HFF-Myc (cell line): ENCODE measurements around the gene GADL1.

ENCODE experiments used
- DNase-seq: peaks from one replicate; pipeline ENCODE4 v3.0.0-alpha.2; 2011; ENCODE audit warnings: low read depth; ENCODE audit errors: extremely low read depth
- H3K4me3 ChIP-seq: replicated peaks from 2 replicates; pipeline ENCODE4 v1.5.1; 2011; ENCODE audit warnings: low read depth, mild to moderate bottlenecking, control low read depth, low read length
- CTCF ChIP-seq: IDR thresholded peaks from 2 replicates; pipeline ENCODE4 v1.5.1; 2012; ENCODE audit warnings: mild to moderate bottlenecking, low read depth, low read length, control low read depth; ENCODE audit errors: missing control alignments

GADL1 gene

GRCh38 chr3:30810625-30811024 lies 83.8 kb downstream of the GADL1 start:
- no peak overlapping the region for H3K4me3 ChIP-seq
- TF ChIP-seq CTCF: no peak
- DNase-seq: no peak

- DNase-seq: no peak
- TF ChIP-seq CTCF: no peak
- no peak overlapping the region for H3K4me3 ChIP-seq
Observed at GRCh38 chr3:30805695-30806094, 88.8 kb downstream of the GADL1 start.

- no peak for DNase-seq
- no peak for TF ChIP-seq CTCF
- no peak overlapping the region for H3K4me3 ChIP-seq
Observed at GRCh38 chr3:30804984-30805383, 89.5 kb downstream of the GADL1 start.

GRCh38 chr3:30795176-30795575 lies 99.3 kb downstream of the GADL1 start:
- no peak for DNase-seq
- H3K4me3 ChIP-seq: no peak overlapping the region
- no peak for TF ChIP-seq CTCF

- no peak overlapping the region for H3K4me3 ChIP-seq
- no peak for DNase-seq
- TF ChIP-seq CTCF: no peak
Observed at GRCh38 chr3:30793740-30794139, 100.7 kb downstream of the GADL1 start.

- H3K4me3 ChIP-seq: no peak overlapping the region
- no peak for TF ChIP-seq CTCF
- no peak for DNase-seq
Observed at GRCh38 chr3:30790150-30790549, 104.3 kb downstream of the GADL1 start.

GRCh38 chr3:30786365-30786764 lies 108.1 kb downstream of the GADL1 start:
- no peak for TF ChIP-seq CTCF
- no peak overlapping the region for H3K4me3 ChIP-seq
- no peak for DNase-seq
